Measurements from ENCODE around the gene FKBP8. TPM values are rescaled to one million over a fixed set of nuclear protein-coding genes. Genes with fewer than 3 reads are reported as not detected.
A peak's percentile ranks its signal among the peaks of the same experiment; 100 is the strongest.

Gene FKBP8
- total RNA-seq, 1 experiment from 2014 or later: 243 TPM

GRCh38 chr19:18571564-18572344, 28.4 kb upstream of the FKBP8 start, which contains the start of gene UBA52:
TSS of gene UBA52 (plus strand) at chr19:18571857. CDS start at chr19:18573301, 1,444 bp downstream.
- no peaks in the 10 kb centered on the region for H3F3A ChIP-seq (ENCODE audit: low read length, unreplicated experiment)
- H3K27ac ChIP-seq (ENCODE audit: low read length): peak within 1 kb of the TSS; percentile 63
- ATAC-seq: peak; percentile 96
- H4K20me1 ChIP-seq (ENCODE audit: low read length): peaks cover 32% of the 10 kb centered on the region
- TF ChIP-seq EZH2 (IDR thresholded peaks at IDR 0.05; ENCODE audit: low read length, unreplicated experiment): no peak
- TF ChIP-seq, protein P1, sequence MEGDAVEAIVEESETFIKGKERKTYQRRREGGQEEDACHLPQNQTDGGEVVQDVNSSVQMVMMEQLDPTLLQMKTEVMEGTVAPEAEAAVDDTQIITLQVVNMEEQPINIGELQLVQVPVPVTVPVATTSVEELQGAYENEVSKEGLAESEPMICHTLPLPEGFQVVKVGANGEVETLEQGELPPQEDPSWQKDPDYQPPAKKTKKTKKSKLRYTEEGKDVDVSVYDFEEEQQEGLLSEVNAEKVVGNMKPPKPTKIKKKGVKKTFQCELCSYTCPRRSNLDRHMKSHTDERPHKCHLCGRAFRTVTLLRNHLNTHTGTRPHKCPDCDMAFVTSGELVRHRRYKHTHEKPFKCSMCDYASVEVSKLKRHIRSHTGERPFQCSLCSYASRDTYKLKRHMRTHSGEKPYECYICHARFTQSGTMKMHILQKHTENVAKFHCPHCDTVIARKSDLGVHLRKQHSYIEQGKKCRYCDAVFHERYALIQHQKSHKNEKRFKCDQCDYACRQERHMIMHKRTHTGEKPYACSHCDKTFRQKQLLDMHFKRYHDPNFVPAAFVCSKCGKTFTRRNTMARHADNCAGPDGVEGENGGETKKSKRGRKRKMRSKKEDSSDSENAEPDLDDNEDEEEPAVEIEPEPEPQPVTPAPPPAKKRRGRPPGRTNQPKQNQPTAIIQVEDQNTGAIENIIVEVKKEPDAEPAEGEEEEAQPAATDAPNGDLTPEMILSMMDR (conservative IDR thresholded peaks at IDR 0.05; ENCODE audit: low read depth, low read length): no peak
- no peak for TF ChIP-seq EZH2phosphoT487 (IDR thresholded peaks at IDR 0.05; ENCODE audit: borderline replicate concordance, low read length)
- intact Hi-C loops (cut with micrococcal nuclease): loop anchor here (2.0 to 5.0 kb wide), 2 partner anchors 15 to 109 kb away; partner anchors contain the start of gene KXD1
- CTCF ChIA-PET: interaction anchor here (0.9 to 1.1 kb wide), 2 partner anchors 51 to 52 kb away, joined by 3 to 4 read pairs; no protein-coding TSS in a partner anchor
- POLR2A ChIA-PET (ENCODE audit: unreplicated experiment): interaction anchor here (0.6 to 1.0 kb wide), 5 partner anchors 9 to 89 kb away, joined by 4 to 8 read pairs (median 5); partner anchors contain the start of genes KXD1 and REX1BD
- H3K4me2 ChIP-seq (ENCODE audit: low read length): peak within 1 kb of the TSS; percentile 99
- BruUV-seq (replicated peaks): no TSS peak
- peaks cover 15% of the 10 kb centered on the region for H3K4me1 ChIP-seq (ENCODE audit: insufficient read depth, low read length)
- peak within 1 kb of the TSS; percentile 78 for H2AFZ ChIP-seq (ENCODE audit: low read length)
- no peaks in the 10 kb centered on the region for H3K9me2 ChIP-seq (replicated peaks; ENCODE audit: low read length)
- H3K4me3 ChIP-seq (ENCODE audit: low read length): peak within 1 kb of the TSS; percentile 100
- peak within 1 kb of the TSS; percentile 99 for H3K9ac ChIP-seq (ENCODE audit: low read length)
- H3K27me3 ChIP-seq (ENCODE audit: low read length): no peaks in the 10 kb centered on the region
- no peaks in the 10 kb centered on the region for H3K9me3 ChIP-seq (ENCODE audit: low read length)
- peaks cover 37% of the 10 kb centered on the region for H3K36me3 ChIP-seq (ENCODE audit: low read depth, low read length)
- DNase-seq: peak; percentile 99
- H3K79me2 ChIP-seq (ENCODE audit: low read length): peaks cover 38% of the 10 kb centered on the region

GRCh38 chr19:18568367-18568766, 25.0 kb upstream of the FKBP8 start:
- DNase-seq (no peak), ATAC-seq (no peak)
- Histone ChIP-seq H3K36me3 (ENCODE audit: low read depth, low read length) (peaks cover 14% of the 10 kb centered on the region), H4K20me1 (ENCODE audit: low read length) (peaks cover 15% of the 10 kb centered on the region), H3K9me3 (ENCODE audit: low read length) (no peaks in the 10 kb centered on the region), H3K4me1 (ENCODE audit: insufficient read depth, low read length) (peaks cover 12% of the 10 kb centered on the region), H3K9me2 (replicated peaks; ENCODE audit: low read length) (no peaks in the 10 kb centered on the region), H2AFZ (ENCODE audit: low read length) (no peak overlapping the region), H3K4me2 (ENCODE audit: low read length) (no peak overlapping the region), H3K79me2 (ENCODE audit: low read length) (peaks cover 17% of the 10 kb centered on the region), H3F3A (ENCODE audit: low read length, unreplicated experiment) (no peaks in the 10 kb centered on the region), H3K9ac (ENCODE audit: low read length) (no peak overlapping the region), H3K27ac (ENCODE audit: low read length) (no peak overlapping the region), H3K4me3 (ENCODE audit: low read length) (no peak overlapping the region), H3K27me3 (ENCODE audit: low read length) (no peaks in the 10 kb centered on the region)
- BruUV-seq (replicated peaks): no TSS peak
- TF ChIP-seq EZH2 (IDR thresholded peaks at IDR 0.05; ENCODE audit: low read length, unreplicated experiment) (no peak), EZH2phosphoT487 (IDR thresholded peaks at IDR 0.05; ENCODE audit: borderline replicate concordance, low read length) (no peak)
- TF ChIP-seq, protein P1 (conservative IDR thresholded peaks at IDR 0.05; ENCODE audit: low read depth, low read length): no peak
- ChIA-PET CTCF (no interaction called here), POLR2A (ENCODE audit: unreplicated experiment) (no interaction called here)
- intact Hi-C loops (cut with micrococcal nuclease): no loop called here

DNA sequence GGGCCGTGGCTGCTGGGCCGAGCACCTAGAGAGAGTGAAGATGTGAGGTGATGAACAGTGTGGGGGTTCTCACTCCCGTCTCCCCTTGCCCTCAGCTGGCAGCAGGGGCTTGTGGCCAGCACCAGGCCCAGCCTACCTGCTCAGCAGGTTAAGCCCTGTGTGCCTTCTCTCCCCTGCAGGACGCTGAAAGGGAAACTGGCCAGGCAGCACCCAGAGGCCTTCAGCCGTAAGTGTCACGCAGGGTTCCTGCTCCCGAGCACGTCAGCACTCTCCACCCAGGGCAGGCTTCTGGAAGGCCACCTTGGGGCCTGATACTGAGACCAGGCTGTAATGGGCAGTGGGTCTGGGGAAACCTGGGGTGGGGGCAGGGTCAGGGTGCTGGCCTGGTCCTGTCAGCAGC, 23.6 kb upstream of the FKBP8 start:
- TF ChIP-seq EZH2 (IDR thresholded peaks at IDR 0.05; ENCODE audit: low read length, unreplicated experiment) (no peak), EZH2phosphoT487 (IDR thresholded peaks at IDR 0.05; ENCODE audit: borderline replicate concordance, low read length) (no peak)
- TF ChIP-seq, protein P1 (conservative IDR thresholded peaks at IDR 0.05; ENCODE audit: low read depth, low read length): no peak
- H3K27me3 ChIP-seq (ENCODE audit: low read length): no peaks in the 10 kb centered on the region
- no peaks in the 10 kb centered on the region for H3F3A ChIP-seq (ENCODE audit: low read length, unreplicated experiment)
- peaks cover 1% of the 10 kb centered on the region; the same call in 1 of the 2 replicates for H4K20me1 ChIP-seq (ENCODE audit: low read length)
- no peak overlapping the region for H3K27ac ChIP-seq (ENCODE audit: low read length)
- H3K4me2 ChIP-seq (ENCODE audit: low read length): no peak overlapping the region
- DNase-seq (no peak), ATAC-seq (no peak)
- peaks cover 10% of the 10 kb centered on the region; the same call in 1 of the 2 replicates for H3K36me3 ChIP-seq (ENCODE audit: low read depth, low read length)
- 0 out of 2 replicates have a peak, but pooled peaks cover 4% of the 10 kb centered on the region for H3K4me1 ChIP-seq (ENCODE audit: insufficient read depth, low read length)
- CTCF ChIA-PET: no interaction called here
- no peaks in the 10 kb centered on the region for H3K9me3 ChIP-seq (ENCODE audit: low read length)
- intact Hi-C loops (cut with micrococcal nuclease): no loop called here
- H3K9me2 ChIP-seq (replicated peaks; ENCODE audit: low read length): no peaks in the 10 kb centered on the region
- peaks cover 3% of the 10 kb centered on the region for H3K79me2 ChIP-seq (ENCODE audit: low read length)
- POLR2A ChIA-PET (ENCODE audit: unreplicated experiment): no interaction called here
- no TSS peak for BruUV-seq (replicated peaks)
- H2AFZ ChIP-seq (ENCODE audit: low read length): no peak overlapping the region
- H3K4me3 ChIP-seq (ENCODE audit: low read length): no peak overlapping the region
- H3K9ac ChIP-seq (ENCODE audit: low read length): no peak overlapping the region

All from PC-3 (cell line).